ENCODE results near the gene FUNDC1.

FUNDC1 gene

GRCh38 chrX:44474410-44474809 lies 68.2 kb downstream of the FUNDC1 start:
- no peak for DNase-seq

Data from NCI-H1417 treated with DMSO at 0.1 percent for 48 hours (cell line).